ENCODE results near the gene ZFP64. TPM values are rescaled to one million over a fixed set of nuclear protein-coding genes. Genes with fewer than 3 reads are reported as not detected.

ZFP64 gene
- total and polyA plus RNA-seq, 9 donors, result 6.3 to 16.4 (median 9.8) TPM

DNA sequence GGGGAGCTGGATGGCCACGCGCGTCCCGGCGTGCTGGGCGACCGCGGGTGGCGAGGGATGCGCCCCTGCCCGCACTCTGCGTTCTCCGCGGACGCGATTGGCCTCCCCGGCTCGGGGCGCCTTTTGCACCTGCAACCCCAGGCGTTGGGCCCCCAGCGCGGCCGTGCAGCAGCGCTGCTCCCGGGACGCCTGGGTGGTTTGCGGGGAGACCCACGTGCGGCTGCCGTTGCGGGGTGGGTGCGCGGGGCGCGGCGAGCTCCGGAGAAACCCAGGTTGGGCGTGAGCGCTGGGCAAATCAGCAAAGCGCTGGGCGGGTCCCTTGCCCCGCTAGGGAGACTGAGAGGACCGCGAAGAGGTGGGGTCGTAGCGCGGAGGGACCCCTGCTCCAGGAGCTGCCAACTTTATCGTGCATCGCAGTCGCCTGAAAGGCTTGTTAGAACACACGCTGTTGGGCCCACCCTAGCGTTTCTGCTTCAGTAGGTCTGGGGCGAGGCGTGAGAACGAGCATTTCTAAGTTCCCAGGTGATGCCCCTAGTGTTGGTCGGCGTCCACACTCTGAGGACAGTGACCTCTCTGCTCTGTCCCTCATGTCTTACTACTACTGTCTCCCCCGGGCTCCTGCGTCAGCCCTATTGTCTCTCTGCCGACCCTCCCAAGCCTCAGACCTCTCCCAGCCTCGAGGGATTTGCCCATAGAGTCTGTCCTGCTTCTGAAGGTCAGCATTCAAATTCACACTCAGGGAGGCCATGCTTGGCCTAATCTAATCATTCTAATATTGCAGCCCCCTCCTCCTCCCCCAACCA is 538 bp upstream of the ZFP64 start:
- no peaks in the 10 kb centered on the region for H3K4me1 ChIP-seq (ENCODE audit: insufficient read depth)
- intact Hi-C loops (cut with DNase I), result no loop called here
- H3K27ac ChIP-seq, result peak overlapping the region; percentile 78 to 85
- TF ChIP-seq, protein P1, sequence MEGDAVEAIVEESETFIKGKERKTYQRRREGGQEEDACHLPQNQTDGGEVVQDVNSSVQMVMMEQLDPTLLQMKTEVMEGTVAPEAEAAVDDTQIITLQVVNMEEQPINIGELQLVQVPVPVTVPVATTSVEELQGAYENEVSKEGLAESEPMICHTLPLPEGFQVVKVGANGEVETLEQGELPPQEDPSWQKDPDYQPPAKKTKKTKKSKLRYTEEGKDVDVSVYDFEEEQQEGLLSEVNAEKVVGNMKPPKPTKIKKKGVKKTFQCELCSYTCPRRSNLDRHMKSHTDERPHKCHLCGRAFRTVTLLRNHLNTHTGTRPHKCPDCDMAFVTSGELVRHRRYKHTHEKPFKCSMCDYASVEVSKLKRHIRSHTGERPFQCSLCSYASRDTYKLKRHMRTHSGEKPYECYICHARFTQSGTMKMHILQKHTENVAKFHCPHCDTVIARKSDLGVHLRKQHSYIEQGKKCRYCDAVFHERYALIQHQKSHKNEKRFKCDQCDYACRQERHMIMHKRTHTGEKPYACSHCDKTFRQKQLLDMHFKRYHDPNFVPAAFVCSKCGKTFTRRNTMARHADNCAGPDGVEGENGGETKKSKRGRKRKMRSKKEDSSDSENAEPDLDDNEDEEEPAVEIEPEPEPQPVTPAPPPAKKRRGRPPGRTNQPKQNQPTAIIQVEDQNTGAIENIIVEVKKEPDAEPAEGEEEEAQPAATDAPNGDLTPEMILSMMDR (IDR thresholded peaks at IDR 0.05), result no peak
- TF ChIP-seq EP300 (IDR thresholded peaks at IDR 0.05) (no peak), POLR2A (IDR thresholded peaks at IDR 0.05) (no peak)
- H3K27me3 ChIP-seq, result no peaks in the 10 kb centered on the region
- no peaks in the 10 kb centered on the region for H3K9me3 ChIP-seq
- H3K4me3 ChIP-seq, result peak overlapping the region; percentile 78
- DNase-seq, result peak; percentile 22 to 59 (median 48)
- WGBS, 3 donors, result 1 to 2% (median 1%) methylated on average over 35 to 61 of the region's 61 CpGs
- H3K36me3 ChIP-seq, result no peaks in the 10 kb centered on the region

DNA sequence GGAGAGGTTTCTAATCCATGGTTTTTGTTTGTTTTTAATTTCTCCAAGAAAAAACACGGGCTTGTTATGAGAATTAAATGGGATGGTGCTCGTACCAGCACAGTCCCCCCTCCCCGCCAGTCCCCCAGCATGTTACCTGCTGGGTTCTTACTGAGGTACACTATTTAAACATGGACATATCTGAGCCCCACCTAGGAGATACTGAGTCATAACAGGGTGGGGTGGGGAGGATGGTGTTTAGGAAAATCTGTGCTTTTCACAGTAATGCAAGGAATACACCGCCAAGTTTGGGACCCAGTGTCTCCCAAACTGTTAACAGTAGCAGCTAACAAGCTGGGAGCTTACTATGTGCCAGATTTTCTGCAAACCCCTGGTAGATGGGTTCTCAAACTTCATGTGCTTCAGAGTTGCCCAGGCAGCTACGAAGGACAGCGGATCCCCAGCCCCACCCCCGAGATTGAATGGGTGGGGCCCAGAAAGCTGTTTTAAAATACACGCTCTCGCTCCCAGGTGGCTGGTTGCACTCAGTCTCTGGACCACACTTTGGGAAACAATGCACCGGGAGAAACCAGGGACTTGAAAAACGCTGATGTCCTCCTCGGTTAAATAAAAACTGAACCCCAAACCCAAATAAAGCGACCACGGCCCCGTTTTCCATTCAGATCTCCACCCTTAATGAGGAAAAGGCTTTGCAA is 995 bp downstream of the ZFP64 start:
- H3K27ac ChIP-seq, result peak overlapping the region; percentile 78 to 85
- no peaks in the 10 kb centered on the region for H3K27me3 ChIP-seq
- peak overlapping the region; percentile 78 for H3K4me3 ChIP-seq
- H3K4me1 ChIP-seq (ENCODE audit: insufficient read depth), result no peaks in the 10 kb centered on the region
- H3K9me3 ChIP-seq, result no peaks in the 10 kb centered on the region
- peak in 4 of 5 donors; percentile 11 to 41 (median 30) for DNase-seq
- intact Hi-C loops (cut with DNase I), result no loop called here
- WGBS, 3 donors, result 8 to 9% (median 9%) methylated on average over 15 of the region's 15 CpGs
- H3K36me3 ChIP-seq, result no peaks in the 10 kb centered on the region
- TF ChIP-seq EP300 (IDR thresholded peaks at IDR 0.05), result no peak
- TF ChIP-seq POLR2A (IDR thresholded peaks at IDR 0.05), result no peak
- TF ChIP-seq, protein P1 (IDR thresholded peaks at IDR 0.05), result no peak

DNA sequence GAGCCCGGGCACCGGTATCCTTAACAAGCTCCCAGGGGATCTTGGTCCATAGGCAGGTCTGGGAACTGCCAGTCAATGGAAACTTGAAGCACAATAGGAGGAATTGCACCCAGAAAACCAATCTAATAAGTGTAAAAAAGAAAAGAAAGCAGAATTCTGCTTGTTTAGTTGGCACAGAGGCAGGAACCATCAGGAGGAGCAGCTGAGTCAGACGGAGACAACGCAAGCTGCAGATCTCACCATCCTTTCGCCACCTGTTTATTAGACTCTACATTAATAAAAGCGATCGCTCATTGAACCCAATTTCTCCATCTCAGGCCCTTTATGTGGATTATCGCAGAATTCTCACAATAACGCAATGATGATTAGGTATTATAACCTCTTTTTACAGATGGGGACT is 9.8 kb downstream of the ZFP64 start:
- 93 to 97% (median 95%) methylated on average over 9 of the region's 9 CpGs for WGBS, 3 donors
- no peak overlapping the region for H3K27ac ChIP-seq
- no peak overlapping the region for H3K4me3 ChIP-seq
- no peaks in the 10 kb centered on the region for H3K9me3 ChIP-seq
- DNase-seq, result no peak
- H3K36me3 ChIP-seq, result no peaks in the 10 kb centered on the region
- no peaks in the 10 kb centered on the region for H3K27me3 ChIP-seq
- no peak for TF ChIP-seq POLR2A (IDR thresholded peaks at IDR 0.05)
- no peak for TF ChIP-seq EP300 (IDR thresholded peaks at IDR 0.05)
- TF ChIP-seq, protein P1 (IDR thresholded peaks at IDR 0.05), result no peak
- H3K4me1 ChIP-seq (ENCODE audit: insufficient read depth), result no peaks in the 10 kb centered on the region
- intact Hi-C loops (cut with DNase I), result no loop called here

DNA sequence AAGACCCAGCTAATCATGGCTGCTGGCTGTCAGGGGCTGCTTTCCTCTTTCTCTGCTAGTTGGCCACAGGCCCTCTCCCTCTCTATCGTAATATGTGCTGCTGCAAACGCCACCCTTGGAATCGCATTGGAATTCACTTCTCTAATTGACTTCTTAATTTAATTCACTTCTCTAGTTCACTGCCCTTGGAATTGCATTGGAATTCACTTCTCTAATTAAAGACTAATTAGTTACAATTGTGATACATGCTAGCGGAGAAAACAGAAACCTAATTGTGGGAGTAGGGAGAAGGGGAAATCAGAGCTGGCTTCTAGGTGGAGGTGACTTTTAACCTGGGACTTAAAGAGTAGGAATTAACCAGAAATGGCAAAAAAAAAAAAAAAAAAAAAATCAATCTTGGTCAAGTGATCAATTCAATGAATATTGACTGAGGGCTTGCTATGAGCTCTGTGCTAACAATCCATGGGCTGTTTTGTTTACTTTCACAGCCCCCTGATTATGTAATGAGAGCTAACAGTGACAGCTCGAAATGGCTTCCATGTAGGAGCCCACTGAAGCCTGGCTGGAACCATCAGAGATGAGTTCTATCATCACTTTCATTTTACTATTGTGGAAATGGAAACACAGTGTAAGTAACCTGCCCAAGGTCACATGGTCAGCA is 11.3 kb downstream of the ZFP64 start:
- H3K27me3 ChIP-seq, result no peaks in the 10 kb centered on the region
- H3K27ac ChIP-seq, result no peak overlapping the region
- TF ChIP-seq, protein P1 (IDR thresholded peaks at IDR 0.05), result no peak
- TF ChIP-seq EP300 (IDR thresholded peaks at IDR 0.05) (no peak), POLR2A (IDR thresholded peaks at IDR 0.05) (no peak)
- no peaks in the 10 kb centered on the region for H3K36me3 ChIP-seq
- no peaks in the 10 kb centered on the region for H3K9me3 ChIP-seq
- DNase-seq, result no peak
- 90 to 95% (median 92%) methylated on average over 5 of the region's 5 CpGs for WGBS, 3 donors
- no peak overlapping the region for H3K4me3 ChIP-seq
- intact Hi-C loops (cut with DNase I), result no loop called here
- no peaks in the 10 kb centered on the region for H3K4me1 ChIP-seq (ENCODE audit: insufficient read depth)
